Liver (tissue), 9 donors: ENCODE data around the gene SLC5A12. TPM values are rescaled to one million over a fixed set of nuclear protein-coding genes. Genes with fewer than 3 reads are reported as not detected.

Source experiments
- DNase-seq: peaks from one replicate; pipeline ENCODE4 v3.0.0-alpha.2; 2017; ENCODE audit warnings: low spot score
- H3K27ac ChIP-seq, 2 donors: one replicate each; pipeline ENCODE4 v1.7.0; 2013; ENCODE audit warnings: inconsistent platforms in 2 of 2, low read length in 2 of 2, control low read depth in 1 of 2, low read depth in 1 of 2, mild to moderate bottlenecking in 1 of 2
- H3K27me3 ChIP-seq, 4 donors: one replicate each; pipeline versions ENCODE4 v1.6.1 to v1.7.0; 2013; ENCODE audit warnings: low read length in 3 of 4, inconsistent platforms in 1 of 4, mild to moderate bottlenecking in 1 of 4, moderate library complexity in 1 of 4; ENCODE audit not compliant: control insufficient read depth in 4 of 4, insufficient read depth in 4 of 4
- H3K36me3 ChIP-seq, 4 donors: one replicate each; pipeline versions ENCODE4 v1.6.1 to v1.7.0; 2013; ENCODE audit warnings: low read length in 3 of 4, mild to moderate bottlenecking in 3 of 4, low read depth in 1 of 4, moderate library complexity in 1 of 4; ENCODE audit not compliant: control insufficient read depth in 4 of 4, insufficient read depth in 3 of 4
- H3K4me1 ChIP-seq, 4 donors: one replicate each; pipeline versions ENCODE4 v1.6.1 to v1.7.0; 2013; ENCODE audit warnings: low read length in 3 of 4, mild to moderate bottlenecking in 3 of 4, moderate library complexity in 1 of 4; ENCODE audit not compliant: control insufficient read depth in 4 of 4, insufficient read depth in 4 of 4
- H3K4me3 ChIP-seq, 3 donors: one replicate each; pipeline versions ENCODE4 v1.6.1 to v1.7.0; 2013; ENCODE audit warnings: low read length in 3 of 3, control low read depth in 1 of 3, low read depth in 1 of 3, mild to moderate bottlenecking in 1 of 3
- H3K9ac ChIP-seq, 2 donors: one replicate each; pipeline ENCODE4 v1.7.0; 2013; ENCODE audit warnings: low read length in 2 of 2, mild to moderate bottlenecking in 2 of 2, moderate library complexity in 2 of 2, control low read depth in 1 of 2, low read depth in 1 of 2
- H3K9me3 ChIP-seq, 4 donors: one replicate each; pipeline versions ENCODE4 v1.6.1 to v1.7.0; 2013; ENCODE audit warnings: low read length in 3 of 4; ENCODE audit not compliant: control insufficient read depth in 4 of 4
- ATF3 ChIP-seq: IDR thresholded peaks from 2 replicates; pipeline ENCODE4 v1.6.1; 2016; ENCODE audit warnings: antibody characterized with exemption
- CTCF ChIP-seq: fragments of 150-350 bp; IDR thresholded peaks from 2 replicates; pipeline ENCODE4 v1.5.1; 2017; ENCODE audit warnings: improper control_type of control experiment, low read depth, low read length; ENCODE audit not compliant: missing input control
- EGR1 ChIP-seq, 2 donors: IDR thresholded peaks; 2 replicates each; pipeline ENCODE4 v1.6.1; 2016 to 2018; ENCODE audit warnings: antibody characterized with exemption in 2 of 2, low read depth in 2 of 2
- FOXA1 ChIP-seq: IDR thresholded peaks from 2 replicates; pipeline ENCODE4 v1.6.1; 2016; ENCODE audit warnings: antibody characterized with exemption
- FOXA2 ChIP-seq: IDR thresholded peaks from 2 replicates; pipeline ENCODE4 v1.6.1; 2016; ENCODE audit warnings: antibody characterized with exemption
- HNF4G ChIP-seq: IDR thresholded peaks from 2 replicates; pipeline ENCODE4 v1.6.1; 2016; ENCODE audit warnings: antibody characterized with exemption
- JUND ChIP-seq, 2 donors: IDR thresholded peaks; 2 replicates each; pipeline ENCODE4 v1.6.1; 2016; ENCODE audit warnings: antibody characterized with exemption in 2 of 2
- RAD21 ChIP-seq, 2 donors: IDR thresholded peaks; 2 replicates each; pipeline ENCODE4 v1.6.1; 2016; ENCODE audit warnings: antibody characterized with exemption in 2 of 2, mild to moderate bottlenecking in 2 of 2
- REST ChIP-seq: IDR thresholded peaks from 2 replicates; pipeline ENCODE4 v1.6.1; 2016; ENCODE audit warnings: antibody characterized with exemption, mild to moderate bottlenecking
- TAF1 ChIP-seq: conservative IDR thresholded peaks from 2 replicates; pipeline ENCODE4 v1.6.1; 2016; ENCODE audit warnings: antibody characterized with exemption, mild to moderate bottlenecking
- ZBTB33 ChIP-seq: IDR thresholded peaks from 2 replicates; pipeline ENCODE4 v1.6.1; 2016; ENCODE audit warnings: antibody characterized with exemption
- WGBS: extraction: QIAGEN DNeasy Blood & Tissue Kit; methylation state at CpG from one replicate; pipeline ENCODE4 v1.1.7; 2013; 5-methylcytosine and 5-hydroxymethylcytosine counted together
- polyA plus RNA-seq, 2 donors: library from polyadenylated mRNA; stranded (reverse) in 1 of 2; unstranded in 1 of 2; fragments of 200-250 nt in 1 of 2; fragments of >200 nt in 1 of 2; fragmentation: Nextera tagmentation in 1 of 2; extraction: Ambion mirVana in 1 of 2; gene quantifications; one replicate each; pipeline versions ENCODE4 v1.2.1 to v1.2.3, GENCODE V29; 2013 to 2015
- total RNA-seq, 2 donors: library from RNA; depleted of rRNA; stranded (reverse); fragments of >200 nt; gene quantifications; one replicate each; pipeline ENCODE4 v1.2.3, GENCODE V29; 2014
- donor health status: healthy.
- donor health status: healthy.
- donor health status: healthy.
- donor health status: healthy.
- donor health status: healthy.

The SLC5A12 gene
- total and polyA plus RNA-seq, 4 donors: under 0.01 to 0.23 (median 0.03) TPM; not detected in 1

- TF ChIP-seq ATF3: no peak
- TF ChIP-seq FOXA2: no peak
- TF ChIP-seq JUND (IDR thresholded peaks at IDR 0.05): no peak
- no peak for TF ChIP-seq HNF4G
These were observed 33.9 kb upstream of the SLC5A12 start (continued) for GRCh38 chr11:26755762-26756161.

GRCh38 chr11:26753723-26754504 is 32.1 kb upstream of the SLC5A12 start:
- peak; percentile 95 to 97 for TF ChIP-seq RAD21 (IDR thresholded peaks at IDR 0.05)
- peak; percentile 79 for TF ChIP-seq CTCF
- no peak for TF ChIP-seq EGR1 (IDR thresholded peaks at IDR 0.05; ENCODE audit: low read depth in 2 of 2)
- no peaks in the 10 kb centered on the region for H3K27me3 ChIP-seq
- no peak overlapping the region for H3K4me3 ChIP-seq
- no peaks in the 10 kb centered on the region for H3K36me3 ChIP-seq
- H3K9me3 ChIP-seq: no peaks in the 10 kb centered on the region
- H3K9ac ChIP-seq: no peak overlapping the region
- H3K27ac ChIP-seq: no peak overlapping the region
- peak; percentile 35 for DNase-seq
- 35% methylated on average over 9 of the region's 9 CpGs for WGBS
- peaks cover 0 to 4% (median 1%) of the 10 kb centered on the region in 4 donors for H3K4me1 ChIP-seq

- H3K9ac ChIP-seq: no peak overlapping the region
- no peak overlapping the region for H3K27ac ChIP-seq
These were observed 28.1 kb upstream of the SLC5A12 start for GRCh38 chr11:26749927-26750326.

More at GRCh38 chr11:26749927-26750326, 28.1 kb upstream of the SLC5A12 start:
- Histone ChIP-seq H3K9me3 (no peaks in the 10 kb centered on the region), H3K27me3 (no peaks in the 10 kb centered on the region), H3K4me3 (no peak overlapping the region), H3K36me3 (no peaks in the 10 kb centered on the region), H3K4me1 (peaks cover 0 to 4% (median 1%) of the 10 kb centered on the region in 4 donors)
- TF ChIP-seq ZBTB33: no peak
- no peak for TF ChIP-seq TAF1
- TF ChIP-seq FOXA1: no peak
- no peak for TF ChIP-seq EGR1 (IDR thresholded peaks at IDR 0.05; ENCODE audit: low read depth in 2 of 2)
- TF ChIP-seq REST: no peak
- DNase-seq: no peak
